Mesodermal cell (in vitro differentiated cells): Measurements from ENCODE around the gene MACIR.

Source experiments
- H3K27ac ChIP-seq: 2 replicates; pipeline ENCODE4 v1.7.0; 2013; ENCODE audit warnings: mild to moderate bottlenecking, low read depth, low read length, moderate library complexity; ENCODE audit not compliant: severe bottlenecking
- H3K36me3 ChIP-seq: 2 replicates; pipeline ENCODE4 v1.7.1; 2013; ENCODE audit warnings: mild to moderate bottlenecking, low read length, moderate library complexity; ENCODE audit not compliant: control insufficient read depth, insufficient read depth
- H3K4me1 ChIP-seq: one replicate; pipeline ENCODE4 v1.7.1; 2013; ENCODE audit warnings: mild to moderate bottlenecking, low read length; ENCODE audit not compliant: insufficient read depth, control insufficient read depth, poor library complexity, severe bottlenecking
- H3K4me3 ChIP-seq: 2 replicates; pipeline ENCODE4 v1.7.0; 2013; ENCODE audit warnings: low read length, control low read depth, mild to moderate bottlenecking; ENCODE audit not compliant: insufficient read depth, poor library complexity, severe bottlenecking; ENCODE audit errors: extremely low read depth
- H3K9me3 ChIP-seq: 2 replicates; pipeline ENCODE4 v1.7.1; 2013; ENCODE audit warnings: mild to moderate bottlenecking, low read length, moderate library complexity; ENCODE audit not compliant: control insufficient read depth
- WGBS, 2 experiments: methylation state at CpG; one replicate each; pipeline ENCODE4 v1.1.5; 2013; ENCODE audit warnings: missing lambda C conversion rate in 2 of 2; ENCODE audit not compliant: insufficient coverage in 2 of 2; 5-methylcytosine and 5-hydroxymethylcytosine counted together

MACIR gene

DNA sequence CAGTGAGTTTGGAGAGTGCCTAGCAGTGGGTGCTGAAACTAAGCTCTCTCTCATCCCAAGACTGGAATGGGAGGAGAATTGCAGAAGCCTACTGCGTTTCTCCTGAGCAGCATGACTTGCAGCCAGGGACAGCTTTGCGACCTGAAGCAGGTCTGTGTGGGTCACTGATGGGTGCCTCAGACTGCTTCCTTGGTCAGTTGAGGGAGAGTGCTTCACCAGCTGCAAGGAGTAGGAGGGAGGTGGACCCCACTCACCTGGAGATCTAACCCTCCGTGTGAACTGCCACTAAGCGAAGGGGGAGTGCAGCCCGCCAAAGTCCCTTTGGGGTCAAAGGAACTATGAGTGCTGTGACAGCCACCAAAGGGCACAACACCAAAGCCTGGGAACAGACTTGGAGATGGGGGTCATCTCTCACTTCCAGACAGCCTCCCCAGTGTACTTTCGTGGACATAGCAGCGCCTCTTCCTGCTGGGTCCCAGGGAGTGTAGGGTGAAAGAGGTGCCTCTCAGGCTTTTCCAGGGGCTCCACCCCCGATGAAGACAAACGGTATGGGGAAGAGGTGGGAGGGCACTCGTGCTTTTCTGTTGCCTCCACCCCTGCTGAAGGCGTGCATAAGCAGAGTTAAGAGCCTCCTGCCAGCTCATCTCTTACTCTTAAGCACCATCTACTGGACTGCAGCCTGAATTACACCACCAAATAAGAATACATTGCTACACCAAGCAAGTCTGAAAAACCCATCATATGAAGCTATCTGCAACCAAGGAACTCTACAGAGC lies 34.3 kb upstream of the MACIR start:
- H3K4me3 ChIP-seq: no peak overlapping the region
- no peaks in the 10 kb centered on the region for H3K36me3 ChIP-seq
- no peak overlapping the region for H3K27ac ChIP-seq
- no peaks in the 10 kb centered on the region for H3K4me1 ChIP-seq
- no peaks in the 10 kb centered on the region for H3K9me3 ChIP-seq
- WGBS, 2 experiments: 54 to 60% methylated on average over 7 to 9 of the region's 11 CpGs

GRCh38 chr5:103224894-103225246 lies 33.7 kb upstream of the MACIR start:
- 60 to 94% methylated on average over 1 to 2 of the region's 5 CpGs for WGBS, 2 experiments
- Histone ChIP-seq H3K4me3 (no peak overlapping the region), H3K36me3 (no peaks in the 10 kb centered on the region), H3K9me3 (no peaks in the 10 kb centered on the region), H3K27ac (no peak overlapping the region), H3K4me1 (no peaks in the 10 kb centered on the region)

GRCh38 chr5:103228061-103228460 lies 30.5 kb upstream of the MACIR start:
- H3K36me3 ChIP-seq: no peaks in the 10 kb centered on the region
- H3K9me3 ChIP-seq: no peaks in the 10 kb centered on the region
- H3K4me3 ChIP-seq: no peak overlapping the region
- 78 to 84% methylated on average over 4 of the region's 5 CpGs for WGBS, 2 experiments
- no peak overlapping the region for H3K27ac ChIP-seq
- no peaks in the 10 kb centered on the region for H3K4me1 ChIP-seq

GRCh38 chr5:103228588-103228987 lies 30.0 kb upstream of the MACIR start:
- Histone ChIP-seq H3K36me3 (no peaks in the 10 kb centered on the region), H3K9me3 (no peaks in the 10 kb centered on the region), H3K27ac (no peak overlapping the region), H3K4me3 (no peak overlapping the region), H3K4me1 (no peaks in the 10 kb centered on the region)
- no CpG with 5 or more reads among the region's 1 CpG for WGBS, 2 experiments

- Histone ChIP-seq H3K9me3 (no peaks in the 10 kb centered on the region), H3K4me1 (no peaks in the 10 kb centered on the region), H3K27ac (no peak overlapping the region), H3K36me3 (no peaks in the 10 kb centered on the region), H3K4me3 (no peak overlapping the region)
- no CpG with 5 or more reads among the region's 7 CpGs for WGBS, 2 experiments
Observed at GRCh38 chr5:103232393-103232999, 26.1 kb upstream of the MACIR start.

GRCh38 chr5:103234239-103234975 lies 24.2 kb upstream of the MACIR start:
- H3K9me3 ChIP-seq: no peaks in the 10 kb centered on the region
- H3K4me1 ChIP-seq: no peaks in the 10 kb centered on the region
- no peaks in the 10 kb centered on the region for H3K36me3 ChIP-seq
- H3K27ac ChIP-seq: no peak overlapping the region
- H3K4me3 ChIP-seq: no peak overlapping the region
- WGBS, 2 experiments: no CpG with 5 or more reads among the region's 4 CpGs

GRCh38 chr5:103235891-103236290 lies 22.7 kb upstream of the MACIR start:
- no peaks in the 10 kb centered on the region for H3K9me3 ChIP-seq
- no CpG with 5 or more reads among the region's 1 CpG for WGBS, 2 experiments
- H3K36me3 ChIP-seq: no peaks in the 10 kb centered on the region
- no peak overlapping the region for H3K27ac ChIP-seq
- H3K4me1 ChIP-seq: no peaks in the 10 kb centered on the region
- no peak overlapping the region for H3K4me3 ChIP-seq

GRCh38 chr5:103237778-103238177 lies 20.8 kb upstream of the MACIR start:
- Histone ChIP-seq H3K4me3 (no peak overlapping the region), H3K27ac (no peak overlapping the region), H3K36me3 (no peaks in the 10 kb centered on the region), H3K4me1 (no peaks in the 10 kb centered on the region), H3K9me3 (no peaks in the 10 kb centered on the region)
- WGBS, 2 experiments: no CpG with 5 or more reads among the region's 1 CpG

- Histone ChIP-seq H3K36me3 (no peaks in the 10 kb centered on the region), H3K4me1 (peaks cover 10% of the 10 kb centered on the region), H3K27ac (peak overlapping the region; percentile 55), H3K4me3 (no peak overlapping the region), H3K9me3 (no peaks in the 10 kb centered on the region)
- WGBS, 2 experiments: 80 to 90% methylated on average over 1 to 2 of the region's 2 CpGs
Observed at GRCh38 chr5:103243665-103244064, 14.9 kb upstream of the MACIR start.

- Histone ChIP-seq H3K4me3 (no peak overlapping the region), H3K27ac (no peak overlapping the region), H3K9me3 (no peaks in the 10 kb centered on the region)
Observed at GRCh38 chr5:103244398-103244797, 14.2 kb upstream of the MACIR start.

GRCh38 chr5:103245761-103246160 lies 12.8 kb upstream of the MACIR start:
- Histone ChIP-seq H3K4me1 (peaks cover 10% of the 10 kb centered on the region), H3K36me3 (no peaks in the 10 kb centered on the region), H3K9me3 (no peaks in the 10 kb centered on the region), H3K4me3 (no peak overlapping the region), H3K27ac (no peak overlapping the region)
- 89 to 100% methylated on average over 1 of the region's 4 CpGs for WGBS, 2 experiments

More at GRCh38 chr5:103244398-103244797, 14.2 kb upstream of the MACIR start:
- peaks cover 10% of the 10 kb centered on the region for H3K4me1 ChIP-seq
- no peaks in the 10 kb centered on the region for H3K36me3 ChIP-seq
